Thyroid gland (tissue), 4 donors: ENCODE data around the gene TSHZ2.

Experiments
- POLR2A ChIP-seq, 2 donors: fragments of 450-650 bp; IDR thresholded peaks; one replicate each; pipeline ENCODE4 v1.6.1; 2017; ENCODE audit warnings: antibody characterized with exemption in 2 of 2, mild to moderate bottlenecking in 2 of 2, moderate library complexity in 1 of 2
- TF ChIP-seq, protein P1 (sequence below), 6 experiments: fragments of 200-600 bp in 3 of 6; fragments of 450-650 bp in 3 of 6; sonication (generic) in 3 of 6; IDR thresholded peaks; one replicate each; pipeline ENCODE4 v1.5.1; 2016 to 2019; ENCODE audit warnings: antibody characterized with exemption in 6 of 6, mild to moderate bottlenecking in 2 of 6, inconsistent platforms in 1 of 6, moderate library complexity in 1 of 6

DNA sequence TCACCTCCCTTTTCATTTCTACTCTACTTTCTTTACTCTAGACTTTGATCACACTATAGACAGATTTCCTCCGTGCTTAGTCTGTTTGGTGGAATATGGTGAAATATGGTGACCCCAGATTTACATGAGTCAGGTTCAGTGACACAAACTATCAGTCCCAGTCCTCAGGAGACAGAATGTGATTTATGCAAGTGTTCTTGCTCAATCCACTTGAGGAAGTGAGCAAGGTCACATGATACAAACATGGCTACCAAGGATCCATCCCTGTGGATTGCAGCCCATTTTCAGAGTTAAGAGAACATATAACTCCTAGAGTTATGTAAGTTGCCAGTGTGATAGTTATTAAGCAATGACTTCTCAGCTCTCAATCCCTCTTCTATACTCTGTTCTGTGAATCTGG, 23.7 kb upstream of the TSHZ2 start:
- TF ChIP-seq, protein P1, sequence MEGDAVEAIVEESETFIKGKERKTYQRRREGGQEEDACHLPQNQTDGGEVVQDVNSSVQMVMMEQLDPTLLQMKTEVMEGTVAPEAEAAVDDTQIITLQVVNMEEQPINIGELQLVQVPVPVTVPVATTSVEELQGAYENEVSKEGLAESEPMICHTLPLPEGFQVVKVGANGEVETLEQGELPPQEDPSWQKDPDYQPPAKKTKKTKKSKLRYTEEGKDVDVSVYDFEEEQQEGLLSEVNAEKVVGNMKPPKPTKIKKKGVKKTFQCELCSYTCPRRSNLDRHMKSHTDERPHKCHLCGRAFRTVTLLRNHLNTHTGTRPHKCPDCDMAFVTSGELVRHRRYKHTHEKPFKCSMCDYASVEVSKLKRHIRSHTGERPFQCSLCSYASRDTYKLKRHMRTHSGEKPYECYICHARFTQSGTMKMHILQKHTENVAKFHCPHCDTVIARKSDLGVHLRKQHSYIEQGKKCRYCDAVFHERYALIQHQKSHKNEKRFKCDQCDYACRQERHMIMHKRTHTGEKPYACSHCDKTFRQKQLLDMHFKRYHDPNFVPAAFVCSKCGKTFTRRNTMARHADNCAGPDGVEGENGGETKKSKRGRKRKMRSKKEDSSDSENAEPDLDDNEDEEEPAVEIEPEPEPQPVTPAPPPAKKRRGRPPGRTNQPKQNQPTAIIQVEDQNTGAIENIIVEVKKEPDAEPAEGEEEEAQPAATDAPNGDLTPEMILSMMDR (IDR thresholded peaks at IDR 0.05): no peak
- TF ChIP-seq POLR2A (IDR thresholded peaks at IDR 0.05): no peak
